ENCODE measurements around the gene ETS1.

DNA sequence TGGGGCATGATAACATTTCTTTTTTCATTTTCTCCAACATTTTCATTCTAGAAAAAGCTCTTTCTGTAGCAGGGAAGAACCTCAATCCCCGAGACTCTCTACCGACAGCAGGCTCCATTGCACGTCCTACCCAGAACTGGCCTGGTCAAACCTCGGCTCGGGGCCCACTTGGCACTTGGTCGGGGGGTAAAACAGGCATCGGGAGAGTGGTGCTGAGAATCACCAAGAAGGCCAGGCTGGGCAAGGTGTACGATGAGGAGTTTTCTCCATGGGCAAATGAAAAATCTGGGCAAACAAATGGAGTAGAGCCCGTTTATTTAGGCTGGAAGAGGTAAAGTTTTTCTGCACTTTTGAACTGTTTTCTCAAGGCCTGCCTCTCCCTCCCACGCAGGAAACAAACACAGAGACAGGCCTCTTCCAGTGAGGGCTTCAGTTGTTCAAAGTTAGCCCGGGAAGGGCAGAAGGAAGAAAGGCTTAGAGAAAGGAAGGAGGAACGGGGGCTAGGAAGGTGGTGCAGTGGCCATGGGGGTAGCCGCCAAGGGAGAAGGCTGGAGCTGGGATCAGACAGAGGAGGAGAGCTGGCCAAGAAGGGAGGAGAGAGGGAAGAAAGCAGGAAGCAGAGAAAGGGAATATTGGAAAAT, 87.6 kb downstream of the ETS1 start:
- TF ChIP-seq POLR2AphosphoS5 (IDR thresholded peaks at IDR 0.05) (no peak), CTCF (IDR thresholded peaks at IDR 0.05) (no peak), POLR2A (IDR thresholded peaks at IDR 0.05) (no peak), EP300 (IDR thresholded peaks at IDR 0.05; ENCODE audit: low read depth) (no peak)

Data from transverse colon (tissue), 4 donors.